HG02610 (cell line): ENCODE data around the gene PPP2R3A.

Source experiments
- ATAC-seq: cut with Tn5 transposase; IDR thresholded peaks from one replicate; pipeline ENCODE4 v1.9.1; 2021; ENCODE audit warnings: mild to moderate bottlenecking, moderate library complexity; ENCODE audit not compliant: unreplicated experiment

Gene PPP2R3A

DNA sequence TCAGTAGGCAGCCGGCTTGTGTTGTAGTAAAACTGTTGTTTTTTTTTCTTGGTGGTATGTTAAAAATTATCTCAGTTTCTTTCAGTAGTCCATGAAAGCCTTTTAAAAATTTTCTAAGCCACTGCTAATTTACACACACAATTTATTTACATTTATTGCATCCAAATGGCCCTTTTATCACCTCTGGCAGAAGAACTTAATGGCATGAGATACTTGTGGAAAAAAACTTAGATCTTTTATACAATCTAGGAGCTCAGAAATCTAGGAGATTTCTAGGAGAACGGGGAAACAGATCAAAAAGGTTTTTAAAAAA is 1.4 kb downstream of the PPP2R3A start:
- no peak for ATAC-seq

DNA sequence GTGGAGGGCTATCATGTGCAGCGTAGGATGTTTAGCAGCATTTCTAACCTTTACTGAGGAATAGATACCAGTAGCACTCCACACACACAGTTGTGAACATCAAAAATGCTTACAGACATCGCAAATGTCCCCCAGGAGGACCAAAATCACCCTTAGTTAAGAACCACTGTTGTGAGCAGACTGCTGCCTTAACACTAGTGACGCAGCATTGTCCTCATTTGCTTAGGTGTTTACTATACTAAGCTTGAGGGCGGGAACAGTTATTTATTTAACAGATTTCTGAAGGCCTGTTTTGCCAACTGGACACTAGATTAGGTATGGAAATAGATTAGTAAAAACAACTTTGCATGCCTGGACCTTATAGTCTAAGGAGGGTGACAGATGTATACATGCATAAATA is 2.3 kb downstream of the PPP2R3A start:
- no peak for ATAC-seq

- no peak for ATAC-seq
Observed at GRCh38 chr3:135970506-135971116, 5.1 kb downstream of the PPP2R3A start.

- ATAC-seq: no peak
Observed at GRCh38 chr3:135973841-135974240, 8.3 kb downstream of the PPP2R3A start.

GRCh38 chr3:135975053-135975452 is 9.5 kb downstream of the PPP2R3A start:
- ATAC-seq: no peak

DNA sequence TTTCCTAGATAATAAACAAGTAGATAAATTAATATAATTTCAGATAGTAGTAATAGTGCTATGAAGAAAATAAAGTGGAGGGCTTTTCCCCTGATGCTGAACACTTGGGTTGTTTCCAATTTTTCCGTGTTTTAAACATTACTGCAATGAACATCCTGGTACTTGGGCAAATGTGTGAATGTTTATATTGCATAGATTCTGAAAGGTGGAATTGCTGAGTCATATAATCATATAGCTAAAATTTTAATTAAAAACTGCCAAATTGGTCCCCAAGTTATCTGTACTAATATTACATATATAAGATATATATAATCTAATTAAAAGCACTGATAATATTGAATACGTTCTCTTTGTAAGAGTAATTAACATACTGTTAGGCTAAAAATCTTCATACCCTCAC is 10.0 kb downstream of the PPP2R3A start:
- ATAC-seq: no peak

DNA sequence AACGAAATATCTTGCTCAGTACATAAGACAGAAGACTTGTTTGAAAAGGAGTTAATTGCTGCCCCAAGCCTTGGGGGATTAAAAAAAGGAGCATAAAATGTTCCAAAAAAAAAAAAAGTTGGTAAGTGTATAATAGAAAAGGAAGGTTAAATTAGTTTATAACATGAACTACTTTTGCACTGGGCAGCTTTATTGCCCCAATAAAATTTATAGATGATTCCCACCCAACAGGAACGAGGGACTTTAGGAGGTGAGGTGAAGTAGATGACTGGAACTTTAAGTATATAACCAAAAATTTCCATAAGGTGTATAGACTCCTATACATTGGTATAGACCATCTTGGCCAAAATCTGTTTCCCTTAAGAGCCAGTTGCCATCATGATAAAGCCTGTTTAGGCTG is 14.8 kb downstream of the PPP2R3A start:
- no peak for ATAC-seq

GRCh38 chr3:135981701-135982403 is 16.3 kb downstream of the PPP2R3A start:
- ATAC-seq: no peak

GRCh38 chr3:135982404-135982761 is 16.9 kb downstream of the PPP2R3A start:
- no peak for ATAC-seq

DNA sequence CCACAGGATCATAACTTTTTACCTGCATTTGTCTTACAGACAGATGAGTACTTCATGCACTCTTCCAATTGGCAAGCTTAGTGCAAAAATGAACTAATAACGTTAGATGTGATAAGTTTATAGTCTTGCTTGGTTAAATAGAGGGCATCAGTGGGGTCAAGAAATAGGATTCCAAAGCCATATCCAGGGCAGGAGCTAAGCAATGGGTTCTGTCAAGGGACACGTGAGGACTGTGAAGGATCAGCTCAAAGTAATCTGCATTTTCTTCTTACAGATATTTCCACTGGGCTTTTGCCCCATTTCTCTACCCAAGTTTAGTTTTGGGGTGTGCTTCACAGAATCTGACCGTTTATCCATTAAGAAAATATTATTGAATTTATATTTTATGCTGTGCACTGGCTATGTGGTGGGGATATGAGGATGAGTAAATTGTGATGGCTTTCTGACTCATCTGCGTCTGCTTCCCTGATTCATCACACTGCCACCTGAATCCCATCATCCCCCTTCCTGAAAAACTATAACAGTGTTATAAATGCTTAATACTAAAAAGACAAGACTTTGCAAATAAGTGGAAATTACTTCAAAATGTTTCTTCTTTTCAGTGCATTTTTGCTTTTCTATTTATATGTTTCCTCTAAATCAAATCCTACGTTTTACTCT is 17.5 kb downstream of the PPP2R3A start:
- no peak for ATAC-seq

DNA sequence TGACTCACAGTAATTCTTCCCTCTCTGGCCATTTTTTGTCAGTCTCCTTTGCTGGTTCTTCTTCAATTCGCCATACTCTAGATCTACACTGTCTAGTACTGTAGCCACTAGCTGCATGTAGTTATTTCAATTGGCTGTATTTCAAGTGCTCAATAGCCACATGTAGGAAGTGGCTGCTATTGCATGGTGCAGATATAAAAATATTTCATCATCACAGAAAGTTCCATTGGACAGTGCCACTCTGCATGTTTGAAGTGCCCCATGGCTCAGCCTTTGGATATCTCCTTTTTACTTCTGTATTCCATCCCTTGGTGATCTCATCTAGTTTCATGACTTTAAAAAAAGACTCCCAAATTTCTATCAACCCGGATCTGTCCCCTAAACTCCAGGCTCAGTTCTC is 22.1 kb downstream of the PPP2R3A start:
- ATAC-seq: no peak

GRCh38 chr3:135989242-135989641 is 23.7 kb downstream of the PPP2R3A start:
- no peak for ATAC-seq

DNA sequence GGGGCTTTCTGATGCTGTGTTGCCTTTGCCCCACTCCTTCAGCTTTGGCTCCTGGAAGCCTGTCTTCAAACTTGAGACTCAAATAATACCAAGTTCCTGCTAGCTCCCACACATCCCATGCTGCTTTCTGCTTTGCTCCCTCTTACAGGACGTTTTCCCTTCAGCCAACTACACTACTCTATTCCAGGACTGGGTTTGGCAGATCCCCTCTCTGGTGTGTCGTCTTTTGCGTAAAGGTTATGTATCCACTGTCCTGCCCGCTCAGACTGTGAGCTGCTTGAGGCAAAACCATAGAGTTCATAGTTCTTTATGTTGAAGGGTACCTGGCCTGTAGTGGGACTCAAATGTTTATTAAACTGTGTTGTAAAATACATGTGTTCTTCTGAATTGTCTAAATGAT is 25.4 kb downstream of the PPP2R3A start:
- ATAC-seq: no peak

GRCh38 chr3:135991621-135992020 is 26.1 kb downstream of the PPP2R3A start:
- ATAC-seq: no peak

GRCh38 chr3:135992072-135992471 is 26.5 kb downstream of the PPP2R3A start:
- no peak for ATAC-seq

DNA sequence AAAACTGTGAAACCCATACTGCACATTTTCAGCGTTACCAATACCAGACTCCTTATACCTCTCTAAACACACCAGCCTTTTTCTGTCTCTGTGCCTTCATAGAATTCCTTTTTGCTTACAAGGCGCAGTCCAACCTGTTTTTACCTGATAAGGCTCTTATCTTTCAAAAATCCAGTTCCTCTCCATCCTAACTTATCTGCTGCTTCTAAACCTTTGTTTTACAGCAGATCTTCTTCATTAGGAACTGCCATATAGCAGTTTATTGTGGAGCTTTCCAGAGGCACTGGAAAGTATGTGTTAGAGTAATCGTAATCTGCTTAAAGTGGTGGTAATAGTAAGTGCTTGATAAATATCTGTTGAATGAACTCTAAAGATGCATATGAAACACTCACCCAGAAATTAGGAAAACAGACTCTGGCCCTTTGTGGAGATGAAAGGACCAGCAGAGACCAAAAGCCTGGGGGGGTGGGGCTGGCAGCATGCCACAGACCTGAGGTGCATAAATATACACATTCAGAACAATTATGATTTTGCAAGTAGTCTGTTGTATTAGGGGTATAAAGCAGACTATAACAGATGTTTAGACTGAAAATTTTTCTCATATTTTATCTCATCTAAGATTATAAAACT is 29.3 kb downstream of the PPP2R3A start:
- ATAC-seq: no peak

DNA sequence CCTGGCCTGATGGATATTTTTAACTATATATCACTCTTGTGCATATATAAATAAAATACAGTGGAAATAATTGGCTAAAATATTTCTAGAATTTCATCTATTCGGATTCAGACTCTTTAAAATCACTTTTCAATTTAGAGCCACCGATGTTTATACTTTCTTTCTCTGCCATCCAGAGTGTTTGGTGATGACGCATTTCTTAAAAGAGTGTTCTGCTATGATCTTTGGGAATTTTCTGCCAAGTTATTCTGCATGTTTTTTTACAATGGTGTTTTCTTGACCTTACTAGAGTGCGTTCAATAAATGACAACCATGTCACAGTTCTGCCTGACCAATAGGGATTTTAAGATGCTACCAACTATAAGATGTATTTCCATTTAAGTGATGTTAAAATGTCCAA is 30.2 kb downstream of the PPP2R3A start:
- no peak for ATAC-seq

DNA sequence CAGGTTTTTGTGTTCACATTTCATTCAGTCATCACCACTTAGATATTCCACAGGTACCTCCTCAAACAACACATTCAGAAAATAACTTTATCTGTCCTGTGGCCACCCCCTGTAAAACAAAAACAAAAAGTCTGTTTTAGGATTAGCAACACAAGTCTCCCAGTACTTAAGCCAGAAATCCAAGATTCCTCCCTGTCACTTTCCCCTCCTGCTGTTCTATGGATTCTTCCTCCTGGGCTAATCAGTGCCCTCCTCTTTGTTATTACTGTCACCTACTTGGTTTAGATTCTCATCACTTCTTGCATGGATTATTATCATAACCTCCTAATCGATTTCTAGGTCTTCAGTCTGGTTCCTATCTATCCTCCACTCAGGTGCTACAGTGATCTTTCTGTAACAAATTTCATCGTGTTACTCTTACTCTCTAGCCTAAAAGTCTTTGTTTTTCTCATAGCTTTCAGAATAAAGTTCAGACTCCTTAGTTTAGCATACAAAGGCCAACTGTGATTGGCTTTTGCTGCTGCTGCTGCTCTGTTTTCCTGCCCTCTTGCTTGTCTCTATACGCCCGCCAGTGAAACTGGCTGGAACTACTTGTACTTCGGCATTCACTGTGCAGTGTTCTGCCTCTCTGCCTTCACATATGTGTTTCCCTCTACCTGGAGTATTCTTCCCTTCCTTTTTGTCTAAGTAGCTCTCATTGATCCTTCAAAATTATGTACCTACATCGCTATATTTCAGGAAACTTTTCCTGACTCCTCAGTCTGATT is 32.2 kb downstream of the PPP2R3A start:
- no peak for ATAC-seq

- ATAC-seq: no peak
Observed at GRCh38 chr3:136008221-136008620, 42.7 kb downstream of the PPP2R3A start.

DNA sequence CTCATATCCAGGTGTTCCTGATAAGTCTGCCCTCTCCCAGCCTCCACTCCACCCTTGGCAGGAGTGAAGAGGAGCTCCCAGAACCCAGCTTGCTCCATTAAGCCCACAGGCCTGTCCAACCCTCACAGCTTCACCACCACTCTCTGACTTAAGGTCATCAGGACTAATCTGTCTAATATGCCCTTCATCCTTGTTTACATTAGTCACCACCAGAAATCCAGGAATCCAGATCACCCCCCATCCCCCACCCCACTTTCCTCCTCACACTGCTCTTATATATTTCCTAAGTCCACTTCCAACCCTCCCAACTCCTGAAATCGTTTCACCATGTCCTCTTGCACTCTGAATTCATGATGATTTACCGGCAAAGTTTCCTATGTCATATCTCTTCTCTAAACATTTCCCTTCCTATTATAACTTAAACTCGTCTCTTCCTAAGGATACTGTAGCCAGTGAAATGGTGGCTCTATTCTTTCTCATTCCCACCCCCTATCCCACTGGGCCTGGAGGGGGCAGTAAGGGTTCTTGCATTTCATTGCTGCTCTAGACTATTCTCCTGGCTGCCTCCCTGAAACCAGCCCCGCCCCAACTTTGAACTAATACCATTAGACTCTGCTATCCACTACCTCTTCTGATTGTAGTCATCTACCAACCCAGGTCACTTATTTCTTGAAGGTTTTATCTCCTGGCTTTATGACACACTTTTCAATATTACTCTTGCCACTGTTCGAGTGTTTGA is 43.4 kb downstream of the PPP2R3A start:
- no peak for ATAC-seq

GRCh38 chr3:136018876-136019275 is 53.3 kb downstream of the PPP2R3A start:
- no peak for ATAC-seq
